MV-4-11 (cell line): Measurements from ENCODE around the gene ADAMTS17.
A peak's percentile ranks its signal among the peaks of the same experiment; 100 is the strongest.

Source experiments
- DNase-seq: peaks from one replicate; lab custom pipeline; 2025; lab: John Stamatoyannopoulos, UW

ADAMTS17 gene

GRCh38 chr15:100252359-100252758 lies 89.4 kb downstream of the ADAMTS17 start:
- DNase-seq, result no peak

- no peak for DNase-seq
Measured at GRCh38 chr15:100250176-100250800, 91.5 kb downstream of the ADAMTS17 start.

GRCh38 chr15:100249096-100249815 lies 92.5 kb downstream of the ADAMTS17 start:
- no peak for DNase-seq

- no peak for DNase-seq
Measured at GRCh38 chr15:100248236-100248635, 93.5 kb downstream of the ADAMTS17 start.

GRCh38 chr15:100247228-100248225 lies 94.2 kb downstream of the ADAMTS17 start:
- DNase-seq, result no peak

GRCh38 chr15:100245855-100246254 lies 95.9 kb downstream of the ADAMTS17 start:
- no peak for DNase-seq

GRCh38 chr15:100245487-100245820 lies 96.3 kb downstream of the ADAMTS17 start:
- no peak for DNase-seq

GRCh38 chr15:100244796-100245486 lies 96.8 kb downstream of the ADAMTS17 start:
- DNase-seq, result no peak

- DNase-seq, result no peak
Measured at GRCh38 chr15:100242989-100243388, 98.8 kb downstream of the ADAMTS17 start.

- DNase-seq, result peak; percentile 49
Measured at GRCh38 chr15:100241572-100242482, 99.9 kb downstream of the ADAMTS17 start.

GRCh38 chr15:100236981-100237720 lies 104.6 kb downstream of the ADAMTS17 start:
- no peak for DNase-seq

GRCh38 chr15:100235030-100235617 lies 106.7 kb downstream of the ADAMTS17 start:
- no peak for DNase-seq

- no peak for DNase-seq
Measured at GRCh38 chr15:100234158-100235029, 107.4 kb downstream of the ADAMTS17 start.

GRCh38 chr15:100230784-100231183 lies 111.0 kb downstream of the ADAMTS17 start:
- no peak for DNase-seq

- no peak for DNase-seq
Measured at GRCh38 chr15:100229181-100230163, 112.3 kb downstream of the ADAMTS17 start.

GRCh38 chr15:100227781-100228180 lies 114.0 kb downstream of the ADAMTS17 start:
- no peak for DNase-seq

GRCh38 chr15:100226107-100226506 lies 115.7 kb downstream of the ADAMTS17 start:
- DNase-seq, result no peak
